ENCODE results near the gene RYR2.

Gene RYR2

DNA sequence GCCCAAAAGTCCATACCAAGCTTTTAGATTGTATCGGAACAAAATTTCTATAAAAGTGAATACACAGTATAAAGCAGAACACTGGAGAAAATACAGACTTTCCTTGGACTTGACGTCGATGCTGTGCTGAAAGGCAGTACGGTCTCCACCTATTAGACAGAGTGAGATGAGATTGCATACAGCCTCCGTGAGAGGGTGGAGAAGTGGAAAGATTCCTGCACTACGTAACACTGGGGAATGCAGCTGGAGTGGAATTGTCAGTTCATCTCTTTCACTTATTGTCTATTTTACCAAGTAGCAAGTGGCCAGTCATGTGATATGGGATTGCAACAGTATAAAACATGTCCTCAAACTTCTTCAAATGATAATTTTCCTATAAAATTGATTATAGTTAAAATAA is 639.2 kb downstream of the RYR2 start:
- no peak for ATAC-seq
- TF ChIP-seq, protein P1, sequence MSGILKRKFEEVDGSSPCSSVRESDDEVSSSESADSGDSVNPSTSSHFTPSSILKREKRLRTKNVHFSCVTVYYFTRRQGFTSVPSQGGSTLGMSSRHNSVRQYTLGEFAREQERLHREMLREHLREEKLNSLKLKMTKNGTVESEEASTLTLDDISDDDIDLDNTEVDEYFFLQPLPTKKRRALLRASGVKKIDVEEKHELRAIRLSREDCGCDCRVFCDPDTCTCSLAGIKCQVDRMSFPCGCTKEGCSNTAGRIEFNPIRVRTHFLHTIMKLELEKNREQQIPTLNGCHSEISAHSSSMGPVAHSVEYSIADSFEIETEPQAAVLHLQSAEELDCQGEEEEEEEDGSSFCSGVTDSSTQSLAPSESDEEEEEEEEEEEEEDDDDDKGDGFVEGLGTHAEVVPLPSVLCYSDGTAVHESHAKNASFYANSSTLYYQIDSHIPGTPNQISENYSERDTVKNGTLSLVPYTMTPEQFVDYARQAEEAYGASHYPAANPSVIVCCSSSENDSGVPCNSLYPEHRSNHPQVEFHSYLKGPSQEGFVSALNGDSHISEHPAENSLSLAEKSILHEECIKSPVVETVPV (CRISPR knock-in tag; IDR thresholded peaks at IDR 0.05) = no peak
- TF ChIP-seq ZFP30 (CRISPR knock-in tag; IDR thresholded peaks at IDR 0.05) = no peak
- TF ChIP-seq OSR1 (CRISPR knock-in tag; IDR thresholded peaks at IDR 0.05) = no peak
- TF ChIP-seq ISL1 (CRISPR knock-in tag; IDR thresholded peaks at IDR 0.05) = no peak
- TF ChIP-seq TCF4 (CRISPR knock-in tag; IDR thresholded peaks at IDR 0.05; ENCODE audit: borderline replicate concordance) = no peak
- no peak for TF ChIP-seq CSDC2 (CRISPR knock-in tag; IDR thresholded peaks at IDR 0.05)
- no peak for TF ChIP-seq ARNTL (CRISPR knock-in tag; IDR thresholded peaks at IDR 0.05; ENCODE audit: borderline replicate concordance, low read depth)
- no peak for TF ChIP-seq SNAI2 (CRISPR knock-in tag; IDR thresholded peaks at IDR 0.05)
- no peak for TF ChIP-seq ESRRG (CRISPR knock-in tag; IDR thresholded peaks at IDR 0.05)
- no peak for TF ChIP-seq ZFP3 (CRISPR knock-in tag; IDR thresholded peaks at IDR 0.05)

DNA sequence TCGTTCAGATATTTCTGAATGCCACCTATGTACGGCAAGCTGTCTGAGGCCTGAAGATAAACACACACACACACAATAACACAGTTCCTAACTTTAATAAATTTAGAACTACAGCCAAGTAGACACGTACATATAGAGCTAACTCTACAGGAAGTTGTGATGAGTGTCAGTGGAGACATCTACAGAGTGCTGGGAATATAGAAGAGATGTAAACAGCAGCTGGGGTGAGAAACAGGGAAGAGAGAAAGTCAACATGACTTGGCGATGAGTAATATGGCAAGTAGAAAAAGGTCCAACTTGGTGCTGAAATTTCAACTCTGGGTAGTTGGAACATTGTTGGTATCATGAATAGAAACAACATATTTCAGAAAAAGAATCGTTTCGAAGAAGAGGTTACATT is 642.3 kb downstream of the RYR2 start:
- no peak for ATAC-seq
- TF ChIP-seq BACH2 (CRISPR knock-in tag; IDR thresholded peaks at IDR 0.05; ENCODE audit: borderline replicate concordance) (no peak), ZFP30 (CRISPR knock-in tag; IDR thresholded peaks at IDR 0.05) (no peak), TOX (CRISPR knock-in tag; IDR thresholded peaks at IDR 0.05; ENCODE audit: borderline replicate concordance) (no peak), CSDC2 (CRISPR knock-in tag; IDR thresholded peaks at IDR 0.05) (no peak), RARB (CRISPR knock-in tag; IDR thresholded peaks at IDR 0.05) (no peak), ESRRG (CRISPR knock-in tag; IDR thresholded peaks at IDR 0.05) (no peak), ARNTL (CRISPR knock-in tag; IDR thresholded peaks at IDR 0.05; ENCODE audit: borderline replicate concordance, low read depth) (no peak), PPARA (CRISPR knock-in tag; IDR thresholded peaks at IDR 0.05; ENCODE audit: borderline replicate concordance) (no peak), OSR1 (CRISPR knock-in tag; IDR thresholded peaks at IDR 0.05) (no peak), ZNF70 (CRISPR knock-in tag; IDR thresholded peaks at IDR 0.05) (no peak), ZNF8 (CRISPR knock-in tag; IDR thresholded peaks at IDR 0.05) (no peak), ZFP3 (CRISPR knock-in tag; IDR thresholded peaks at IDR 0.05) (no peak), GLIS3 (CRISPR knock-in tag; IDR thresholded peaks at IDR 0.05) (no peak)
- TF ChIP-seq, protein P1 (CRISPR knock-in tag; IDR thresholded peaks at IDR 0.05) = no peak
- TF ChIP-seq, protein P2, sequence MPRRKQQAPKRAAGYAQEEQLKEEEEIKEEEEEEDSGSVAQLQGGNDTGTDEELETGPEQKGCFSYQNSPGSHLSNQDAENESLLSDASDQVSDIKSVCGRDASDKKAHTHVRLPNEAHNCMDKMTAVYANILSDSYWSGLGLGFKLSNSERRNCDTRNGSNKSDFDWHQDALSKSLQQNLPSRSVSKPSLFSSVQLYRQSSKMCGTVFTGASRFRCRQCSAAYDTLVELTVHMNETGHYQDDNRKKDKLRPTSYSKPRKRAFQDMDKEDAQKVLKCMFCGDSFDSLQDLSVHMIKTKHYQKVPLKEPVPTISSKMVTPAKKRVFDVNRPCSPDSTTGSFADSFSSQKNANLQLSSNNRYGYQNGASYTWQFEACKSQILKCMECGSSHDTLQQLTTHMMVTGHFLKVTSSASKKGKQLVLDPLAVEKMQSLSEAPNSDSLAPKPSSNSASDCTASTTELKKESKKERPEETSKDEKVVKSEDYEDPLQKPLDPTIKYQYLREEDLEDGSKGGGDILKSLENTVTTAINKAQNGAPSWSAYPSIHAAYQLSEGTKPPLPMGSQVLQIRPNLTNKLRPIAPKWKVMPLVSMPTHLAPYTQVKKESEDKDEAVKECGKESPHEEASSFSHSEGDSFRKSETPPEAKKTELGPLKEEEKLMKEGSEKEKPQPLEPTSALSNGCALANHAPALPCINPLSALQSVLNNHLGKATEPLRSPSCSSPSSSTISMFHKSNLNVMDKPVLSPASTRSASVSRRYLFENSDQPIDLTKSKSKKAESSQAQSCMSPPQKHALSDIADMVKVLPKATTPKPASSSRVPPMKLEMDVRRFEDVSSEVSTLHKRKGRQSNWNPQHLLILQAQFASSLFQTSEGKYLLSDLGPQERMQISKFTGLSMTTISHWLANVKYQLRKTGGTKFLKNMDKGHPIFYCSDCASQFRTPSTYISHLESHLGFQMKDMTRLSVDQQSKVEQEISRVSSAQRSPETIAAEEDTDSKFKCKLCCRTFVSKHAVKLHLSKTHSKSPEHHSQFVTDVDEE (CRISPR knock-in tag; IDR thresholded peaks at IDR 0.05) = no peak
- TF ChIP-seq, protein P3, sequence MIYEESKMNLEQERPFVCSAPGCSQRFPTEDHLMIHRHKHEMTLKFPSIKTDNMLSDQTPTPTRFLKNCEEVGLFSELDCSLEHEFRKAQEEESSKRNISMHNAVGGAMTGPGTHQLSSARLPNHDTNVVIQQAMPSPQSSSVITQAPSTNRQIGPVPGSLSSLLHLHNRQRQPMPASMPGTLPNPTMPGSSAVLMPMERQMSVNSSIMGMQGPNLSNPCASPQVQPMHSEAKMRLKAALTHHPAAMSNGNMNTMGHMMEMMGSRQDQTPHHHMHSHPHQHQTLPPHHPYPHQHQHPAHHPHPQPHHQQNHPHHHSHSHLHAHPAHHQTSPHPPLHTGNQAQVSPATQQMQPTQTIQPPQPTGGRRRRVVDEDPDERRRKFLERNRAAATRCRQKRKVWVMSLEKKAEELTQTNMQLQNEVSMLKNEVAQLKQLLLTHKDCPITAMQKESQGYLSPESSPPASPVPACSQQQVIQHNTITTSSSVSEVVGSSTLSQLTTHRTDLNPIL (CRISPR knock-in tag; IDR thresholded peaks at IDR 0.05; ENCODE audit: low read depth) = no peak
- TF ChIP-seq, protein P4, sequence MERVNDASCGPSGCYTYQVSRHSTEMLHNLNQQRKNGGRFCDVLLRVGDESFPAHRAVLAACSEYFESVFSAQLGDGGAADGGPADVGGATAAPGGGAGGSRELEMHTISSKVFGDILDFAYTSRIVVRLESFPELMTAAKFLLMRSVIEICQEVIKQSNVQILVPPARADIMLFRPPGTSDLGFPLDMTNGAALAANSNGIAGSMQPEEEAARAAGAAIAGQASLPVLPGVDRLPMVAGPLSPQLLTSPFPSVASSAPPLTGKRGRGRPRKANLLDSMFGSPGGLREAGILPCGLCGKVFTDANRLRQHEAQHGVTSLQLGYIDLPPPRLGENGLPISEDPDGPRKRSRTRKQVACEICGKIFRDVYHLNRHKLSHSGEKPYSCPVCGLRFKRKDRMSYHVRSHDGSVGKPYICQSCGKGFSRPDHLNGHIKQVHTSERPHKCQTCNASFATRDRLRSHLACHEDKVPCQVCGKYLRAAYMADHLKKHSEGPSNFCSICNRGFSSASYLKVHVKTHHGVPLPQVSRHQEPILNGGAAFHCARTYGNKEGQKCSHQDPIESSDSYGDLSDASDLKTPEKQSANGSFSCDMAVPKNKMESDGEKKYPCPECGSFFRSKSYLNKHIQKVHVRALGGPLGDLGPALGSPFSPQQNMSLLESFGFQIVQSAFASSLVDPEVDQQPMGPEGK (CRISPR knock-in tag; IDR thresholded peaks at IDR 0.05; ENCODE audit: borderline replicate concordance) = no peak

DNA sequence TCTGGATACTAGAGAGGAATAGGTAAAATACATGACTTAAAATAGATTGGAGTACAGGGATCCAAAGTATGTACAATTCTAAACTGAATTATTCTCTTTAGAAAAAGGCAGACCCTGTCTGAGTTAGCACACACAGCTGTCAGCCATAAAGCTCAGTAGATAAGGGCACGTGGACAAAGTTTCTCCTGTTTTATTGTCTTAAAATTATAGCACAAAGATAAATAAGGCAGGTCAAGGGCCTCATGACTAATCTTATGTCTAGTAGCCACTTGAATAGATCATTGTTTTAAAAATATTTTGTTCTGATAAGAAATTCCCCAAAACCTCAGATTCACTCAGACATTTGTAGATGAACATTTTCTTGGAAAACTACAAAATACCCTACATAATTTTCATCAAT is 643.6 kb downstream of the RYR2 start:
- ATAC-seq = no peak
- no peak for TF ChIP-seq GLIS3 (CRISPR knock-in tag; IDR thresholded peaks at IDR 0.05)
- TF ChIP-seq, protein P4 (CRISPR knock-in tag; IDR thresholded peaks at IDR 0.05; ENCODE audit: borderline replicate concordance) = no peak
- TF ChIP-seq TOX (CRISPR knock-in tag; IDR thresholded peaks at IDR 0.05; ENCODE audit: borderline replicate concordance) = no peak
- no peak for TF ChIP-seq ZFP3 (CRISPR knock-in tag; IDR thresholded peaks at IDR 0.05)
- TF ChIP-seq PPARA (CRISPR knock-in tag; IDR thresholded peaks at IDR 0.05; ENCODE audit: borderline replicate concordance) = no peak
- TF ChIP-seq, protein P3 (CRISPR knock-in tag; IDR thresholded peaks at IDR 0.05; ENCODE audit: low read depth) = no peak
- no peak for TF ChIP-seq ZC3H10 (CRISPR knock-in tag; IDR thresholded peaks at IDR 0.05)
- TF ChIP-seq ARNTL (CRISPR knock-in tag; IDR thresholded peaks at IDR 0.05; ENCODE audit: borderline replicate concordance, low read depth) = no peak
- TF ChIP-seq ZNF8 (CRISPR knock-in tag; IDR thresholded peaks at IDR 0.05) = no peak
- TF ChIP-seq ISL1 (CRISPR knock-in tag; IDR thresholded peaks at IDR 0.05) = no peak
- no peak for TF ChIP-seq ZNF565 (CRISPR knock-in tag; conservative IDR thresholded peaks at IDR 0.05; ENCODE audit: low read depth)
